COLO668 (cell line): ENCODE results near the gene VPS45.
"Not testable (repeated sequence)": the region's sequence is repeated elsewhere in the genome, so short reads cannot be mapped to it uniquely, and the experiment has no call there.

Source experiments
- DNase-seq: peaks from one replicate; lab custom pipeline; 2025; ENCODE audit not compliant: unreplicated experiment; lab: John Stamatoyannopoulos, UW

Gene VPS45

DNA sequence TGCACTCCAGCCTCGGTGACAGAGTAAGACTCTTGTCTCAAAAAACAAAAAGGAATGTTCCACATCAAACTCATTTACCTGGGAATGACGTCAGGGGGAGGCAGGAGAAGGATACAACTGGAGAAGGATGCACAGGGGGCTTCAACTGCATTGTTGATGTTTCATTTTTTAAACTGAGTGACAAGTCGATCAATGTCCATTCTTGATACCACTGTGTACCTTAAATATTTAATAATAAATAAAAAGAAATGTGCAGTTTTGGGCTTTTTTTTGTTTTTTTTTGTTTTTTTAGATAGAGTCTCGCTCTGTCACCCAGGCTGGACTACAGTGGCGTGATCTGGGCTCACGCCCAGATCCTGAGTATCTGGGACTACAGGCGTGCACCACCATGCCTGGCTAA lies 117.9 kb downstream of the VPS45 start:
- no peak for DNase-seq

DNA sequence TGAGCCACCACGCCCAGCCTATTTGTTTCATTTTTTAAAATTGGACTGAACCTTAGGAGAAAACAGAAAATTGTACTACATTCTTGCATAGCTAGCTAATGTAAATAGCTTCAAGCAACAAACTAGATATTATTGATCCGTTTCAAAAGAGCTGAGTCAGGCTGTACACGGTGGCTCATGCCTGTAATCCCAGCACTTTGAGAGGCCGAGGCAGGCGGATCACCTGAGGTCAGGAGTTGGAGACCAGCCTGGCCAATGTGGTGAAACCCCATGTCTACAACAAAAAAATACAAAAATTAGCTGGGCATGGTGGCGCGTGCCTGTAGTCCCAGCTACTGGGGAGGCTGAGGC lies 118.8 kb downstream of the VPS45 start:
- DNase-seq: not testable (repeated sequence)

DNA sequence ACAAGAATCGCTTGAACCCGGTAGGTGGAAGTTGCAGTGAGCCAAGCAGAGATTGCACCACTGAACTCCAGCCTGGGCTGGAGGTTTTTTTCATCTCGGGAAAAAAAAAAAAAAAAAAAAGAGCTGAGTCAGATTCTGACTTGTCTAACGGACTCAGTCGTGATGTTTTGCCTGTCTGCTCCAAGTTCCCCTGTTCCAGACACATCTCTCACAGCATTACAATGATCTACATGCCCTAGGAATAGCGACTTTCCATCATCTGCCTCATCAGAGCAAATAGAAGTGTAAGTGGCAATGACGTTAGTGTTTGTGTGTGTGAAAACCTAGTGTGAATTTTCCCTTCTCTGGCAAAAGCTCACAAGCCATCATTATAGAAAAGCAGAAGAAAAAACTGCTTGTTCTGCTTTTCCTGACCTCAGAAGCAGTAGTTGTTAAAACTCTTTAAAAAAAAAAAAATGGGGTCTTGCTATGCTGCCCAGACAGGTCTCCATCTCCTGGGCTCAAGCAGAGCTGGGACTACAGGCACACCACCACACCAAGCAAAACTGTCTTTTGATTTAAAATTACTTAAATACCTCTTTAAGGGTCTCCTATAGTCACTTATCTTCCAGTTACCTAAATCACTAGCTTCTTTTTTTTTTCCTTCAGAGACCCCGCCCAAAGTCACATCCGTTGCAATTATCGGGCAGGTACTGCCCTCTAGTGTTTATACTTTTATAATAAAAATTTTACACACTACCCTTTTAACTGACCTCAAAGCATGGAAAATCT lies 119.4 kb downstream of the VPS45 start:
- DNase-seq: no peak

DNA sequence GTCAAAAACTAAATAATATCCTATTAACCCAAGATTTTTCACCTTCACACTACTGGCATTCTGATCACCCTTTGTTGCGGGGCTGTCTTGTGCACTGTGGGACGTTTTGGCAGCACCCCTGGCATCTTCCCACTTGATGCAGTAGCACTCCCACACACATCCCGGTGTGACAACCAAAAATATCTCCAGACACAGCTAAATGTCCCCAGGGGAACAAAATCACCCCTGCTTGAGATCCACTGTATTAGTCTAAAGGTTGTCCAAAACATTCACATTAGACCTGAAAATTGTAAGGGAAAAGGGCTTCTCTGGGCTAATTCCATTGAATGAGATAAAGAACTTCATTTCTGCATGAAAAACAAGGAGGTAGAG lies 120.0 kb downstream of the VPS45 start:
- DNase-seq: no peak

DNA sequence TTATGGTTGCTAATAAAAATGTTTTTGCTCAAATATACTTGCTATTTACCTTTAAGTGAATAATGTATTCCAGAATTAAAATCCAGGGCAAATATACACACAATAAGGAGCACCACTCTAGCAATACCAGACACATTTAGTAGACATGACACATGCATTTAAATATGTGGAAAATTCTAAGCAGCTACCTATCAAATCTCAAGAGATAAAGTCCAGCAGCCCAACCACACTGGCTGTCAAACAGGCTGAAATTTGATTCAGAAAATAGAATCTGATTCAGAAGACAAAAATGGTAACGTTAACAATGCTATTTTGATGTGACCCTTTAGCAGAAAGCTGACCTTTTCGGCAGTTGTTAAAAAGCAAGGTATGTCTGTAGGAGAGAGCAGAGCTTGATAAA lies 124.4 kb downstream of the VPS45 start:
- no peak for DNase-seq

DNA sequence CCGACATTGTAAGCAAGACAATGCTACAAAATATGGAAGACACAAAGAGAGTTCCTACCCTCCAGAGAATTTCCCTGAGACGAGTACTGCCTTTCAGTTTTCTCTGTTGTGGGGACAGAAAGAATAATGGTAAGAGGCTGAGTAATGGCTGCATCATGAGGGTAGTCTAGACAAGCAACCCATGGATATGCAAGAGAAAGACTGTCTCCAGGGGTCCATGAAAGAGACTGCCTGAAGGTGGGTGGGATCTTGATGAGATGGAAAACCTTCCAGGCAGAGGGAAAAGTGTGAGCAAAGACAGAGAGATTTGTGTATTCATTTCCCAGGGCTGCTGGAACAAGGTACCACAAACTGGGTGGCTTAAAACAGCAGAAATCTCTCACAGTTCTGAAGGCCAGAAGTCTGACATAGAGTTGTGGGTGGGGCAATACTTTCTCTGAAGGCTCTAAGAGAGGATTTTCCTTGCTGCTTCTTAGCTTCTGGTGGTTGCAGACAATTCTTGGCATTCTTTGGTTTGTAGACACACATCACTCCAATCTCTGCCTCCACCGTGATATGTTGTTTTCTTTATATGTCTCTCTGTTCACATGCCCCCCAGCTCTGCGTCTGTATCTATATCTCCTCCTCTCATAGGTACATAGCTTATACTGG lies 126.9 kb downstream of the VPS45 start:
- no peak for DNase-seq
